NCI-H2107 treated with DMSO at 0.1 percent for 48 hours (cell line): ENCODE results near the gene CLBA1.
"Not testable (repeated sequence)": the region's sequence is repeated elsewhere in the genome, so short reads cannot be mapped to it uniquely, and the experiment has no call there.

Experiments
- DNase-seq: peaks from one replicate; lab custom pipeline; 2025; ENCODE audit not compliant: unreplicated experiment; lab: John Stamatoyannopoulos, UW

CLBA1 gene

DNA sequence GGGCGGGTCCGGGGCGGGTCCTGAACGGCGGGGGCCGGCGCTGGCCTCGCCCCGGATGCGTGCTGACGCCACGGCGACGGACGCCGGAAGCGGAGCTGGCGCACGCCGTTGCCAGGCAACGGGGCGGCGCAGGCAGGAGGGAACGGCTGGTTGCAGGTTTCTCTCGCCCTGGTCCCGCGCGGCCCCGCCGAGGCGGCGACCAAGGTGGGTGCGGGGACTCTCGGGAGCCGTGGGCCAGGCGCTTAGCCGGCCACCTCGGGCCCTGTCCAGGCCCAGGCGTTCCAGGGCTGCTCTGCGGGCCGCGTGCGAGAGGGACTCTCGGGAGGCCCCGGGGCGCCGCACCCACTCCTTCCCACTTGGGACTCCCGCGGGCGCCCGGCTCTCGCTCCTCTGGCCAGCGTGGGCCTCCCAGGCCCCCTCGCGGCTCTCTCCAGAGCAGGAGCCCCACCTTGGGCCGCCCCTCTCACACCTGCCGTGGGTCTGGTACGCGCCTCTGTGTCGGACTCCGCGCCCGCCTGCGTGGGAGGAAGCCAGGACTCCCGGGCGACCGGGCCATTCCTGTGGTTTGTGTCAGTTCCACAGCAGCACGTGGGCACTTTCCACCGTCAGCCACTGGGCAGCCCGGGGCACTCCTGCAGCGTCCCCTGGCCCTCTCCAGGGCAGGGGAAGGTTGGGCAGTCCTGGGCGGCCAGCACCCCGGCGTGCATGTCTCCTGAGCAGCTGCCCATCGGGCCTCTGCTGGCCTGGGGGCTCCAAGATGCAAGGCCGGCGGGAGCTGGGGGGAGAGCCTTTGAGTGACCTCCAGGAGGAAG lies at the start of gene CLBA1:
CLBA1 (plus strand) TSS at position 114 of the 812 bp plus-strand sequence; CDS start at position 758, 644 bp downstream.
- peak; percentile 67 for DNase-seq

- no peak for DNase-seq
Observed at GRCh38 chr14:104935955-104936354, 49.6 kb upstream of the CLBA1 start.

DNA sequence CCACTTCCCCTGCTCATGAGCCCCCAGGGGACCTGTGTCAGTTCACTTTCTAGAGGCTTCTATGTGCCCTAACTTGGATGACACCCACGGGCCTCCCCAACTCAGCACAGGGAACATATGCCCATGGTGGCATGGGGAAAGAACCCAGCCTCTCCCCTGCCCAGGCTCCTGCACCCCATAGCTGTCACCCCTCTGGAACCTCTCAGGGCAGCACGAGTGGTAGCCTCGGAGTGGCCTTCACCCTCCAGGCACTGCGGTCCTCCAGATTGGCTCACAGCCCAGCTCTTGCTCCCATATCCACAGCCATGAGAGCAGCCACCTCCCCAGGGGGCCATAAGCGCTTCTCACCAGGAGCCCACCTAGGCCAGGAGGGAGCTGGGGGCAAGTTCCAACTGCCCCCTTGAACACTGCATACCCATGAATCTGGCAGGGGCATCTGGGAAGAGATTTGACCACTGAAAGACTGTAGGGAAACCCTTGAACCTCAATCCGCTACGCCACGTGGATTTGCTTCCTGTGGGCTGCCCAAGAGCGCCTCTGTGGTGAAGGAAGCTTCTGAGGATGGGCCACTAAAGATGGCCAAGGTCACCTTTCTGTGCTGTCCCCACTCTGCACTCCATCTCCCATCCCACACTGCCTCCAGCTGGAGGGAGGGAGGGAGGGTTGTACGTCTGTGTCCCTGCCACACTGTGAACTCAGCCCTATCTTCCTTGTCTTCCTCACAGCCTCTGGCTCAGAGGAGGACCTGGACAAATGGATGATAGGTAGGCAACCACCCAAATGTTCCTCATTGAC lies 49.0 kb upstream of the CLBA1 start:
- no peak for DNase-seq

DNA sequence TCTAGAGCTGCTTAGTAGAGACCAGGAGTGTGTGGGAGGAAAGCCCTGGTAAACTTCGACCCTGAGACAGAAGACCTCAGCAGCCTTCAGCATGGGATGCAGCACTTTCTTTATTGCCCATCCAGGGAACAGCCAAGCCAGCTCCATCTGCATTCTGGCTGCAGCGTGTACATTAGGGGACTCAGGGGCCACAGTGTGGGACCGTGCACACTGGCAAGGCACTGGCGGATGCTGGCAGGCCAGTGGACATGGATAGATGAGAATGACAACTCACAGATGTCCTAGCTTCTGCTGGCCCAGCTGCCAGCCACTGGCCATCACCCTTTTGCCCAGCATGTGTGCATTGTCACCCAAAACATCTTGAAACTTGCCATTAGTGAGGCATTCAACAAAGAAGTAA lies 48.4 kb upstream of the CLBA1 start:
- DNase-seq: no peak

GRCh38 chr14:104937694-104938365 lies 47.8 kb upstream of the CLBA1 start:
- DNase-seq: no peak

- no peak for DNase-seq
Observed at GRCh38 chr14:104938436-104938835, 47.2 kb upstream of the CLBA1 start.

GRCh38 chr14:104938960-104939359 lies 46.6 kb upstream of the CLBA1 start:
- DNase-seq: no peak

DNA sequence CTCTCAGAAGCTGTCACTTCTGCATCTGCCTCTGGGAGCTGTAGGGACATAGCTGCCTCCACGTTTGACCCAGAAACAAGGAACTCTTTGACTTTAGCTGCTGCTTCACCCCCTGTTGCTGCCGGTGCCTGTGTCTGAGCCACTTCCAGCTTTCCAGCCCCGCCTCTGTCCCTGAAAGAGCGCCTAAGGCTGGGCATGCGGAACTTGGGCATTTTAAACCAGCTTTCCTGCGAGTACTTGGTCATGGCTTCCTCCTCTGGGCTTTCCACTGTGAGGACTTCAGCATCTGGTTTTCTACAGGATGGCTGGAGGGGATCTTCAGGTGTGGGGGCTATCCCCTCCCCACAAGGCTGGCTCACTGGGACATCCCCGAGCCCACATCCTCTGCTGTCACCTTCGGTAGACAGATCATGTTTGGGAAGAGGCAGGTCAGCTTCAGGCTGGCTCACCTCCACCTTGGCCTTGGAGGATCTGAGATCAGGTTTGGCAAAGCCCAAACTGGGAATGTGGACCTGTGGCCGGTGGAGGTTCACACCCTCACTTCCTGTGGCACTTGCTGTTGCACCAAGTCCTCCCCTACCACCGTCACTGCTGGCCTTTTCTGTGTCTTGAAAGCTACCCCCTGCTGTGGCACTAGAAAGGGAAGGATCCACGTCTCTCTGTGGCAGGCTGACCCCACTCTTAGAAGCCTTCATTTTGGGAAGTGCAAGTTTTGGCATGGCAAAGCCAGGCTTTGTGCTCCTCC lies 45.8 kb upstream of the CLBA1 start:
- no peak for DNase-seq

GRCh38 chr14:104940526-104941150 lies 45.0 kb upstream of the CLBA1 start:
- DNase-seq: no peak

GRCh38 chr14:104941508-104942365 lies 43.9 kb upstream of the CLBA1 start:
- DNase-seq: no peak

- DNase-seq: no peak
Observed at GRCh38 chr14:104942586-104942985, 43.0 kb upstream of the CLBA1 start.

DNA sequence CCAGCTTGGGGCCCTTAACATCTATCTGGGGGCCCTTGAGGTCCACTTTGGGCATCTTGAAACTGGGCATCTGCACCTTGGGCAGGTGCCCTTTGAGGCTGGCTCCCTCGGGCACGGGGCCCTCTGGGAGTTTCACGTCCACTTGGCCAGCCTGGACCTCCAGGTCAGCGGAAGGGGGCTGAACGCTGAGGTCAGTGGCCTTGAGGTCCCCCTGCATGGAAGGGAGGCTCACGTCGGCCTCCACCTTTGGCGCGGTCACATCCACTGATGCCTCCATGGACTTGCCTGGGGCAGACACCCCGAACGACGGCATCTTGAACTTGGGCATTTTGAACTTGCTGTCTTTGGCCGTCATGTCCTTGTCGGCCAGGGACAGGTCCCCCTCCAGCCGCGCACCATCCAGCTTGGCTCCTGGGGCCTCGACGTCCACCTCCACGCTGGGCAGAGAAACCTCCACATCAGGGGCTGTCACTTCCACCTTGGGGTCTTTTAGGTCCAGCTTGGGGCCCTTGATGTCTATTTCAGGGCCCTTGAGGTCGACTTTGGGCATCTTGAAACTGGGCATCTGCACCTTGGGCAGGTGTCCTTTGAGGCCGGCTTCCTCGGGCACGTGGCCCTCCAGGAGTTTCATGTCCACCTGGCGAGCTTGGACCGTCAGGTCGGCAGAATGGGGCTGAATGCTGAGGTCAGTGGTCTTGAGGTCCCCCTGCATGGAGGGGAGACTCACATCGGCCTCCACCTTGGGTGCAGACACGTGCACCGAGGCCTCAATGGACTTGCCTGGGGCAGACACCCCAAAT lies 42.2 kb upstream of the CLBA1 start:
- DNase-seq: not testable (repeated sequence)

DNA sequence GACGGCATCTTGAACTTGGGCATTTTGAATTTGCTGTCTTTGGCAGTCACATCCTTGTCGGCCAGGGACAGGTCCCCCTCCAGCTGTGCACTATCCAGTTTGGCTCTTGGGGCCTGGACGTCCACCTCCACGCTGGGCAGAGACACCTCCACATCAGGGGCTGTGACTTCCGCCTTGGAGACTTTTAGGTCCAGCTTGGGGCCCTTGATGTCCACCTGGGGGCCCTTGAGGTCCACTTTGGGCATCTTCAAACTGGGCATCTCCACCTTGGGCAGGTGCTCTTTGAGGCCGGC lies 41.6 kb upstream of the CLBA1 start:
- not testable (repeated sequence) for DNase-seq

GRCh38 chr14:104944436-104945205 lies 41.0 kb upstream of the CLBA1 start:
- DNase-seq: not testable (repeated sequence)

DNA sequence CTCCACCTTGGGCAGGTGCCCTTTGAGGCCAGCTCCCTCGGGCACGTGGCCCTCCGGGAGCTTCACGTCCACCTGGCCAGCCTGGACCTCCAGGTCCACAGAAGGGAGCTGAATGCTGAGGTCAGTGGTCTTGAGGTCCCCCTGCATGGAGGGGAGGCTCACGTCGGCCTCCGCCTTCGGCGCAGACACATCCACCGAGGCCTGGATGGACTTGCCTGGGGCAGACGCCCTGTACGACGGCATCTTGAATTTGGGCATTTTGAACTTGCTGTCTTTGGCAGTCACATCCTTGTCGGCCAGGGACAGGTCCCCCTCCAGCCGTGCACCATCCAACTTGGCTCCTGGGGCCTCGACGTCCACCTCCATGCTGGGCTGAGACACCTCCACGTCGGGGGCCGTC lies 40.3 kb upstream of the CLBA1 start:
- not testable (repeated sequence) for DNase-seq

- not testable (repeated sequence) for DNase-seq
Observed at GRCh38 chr14:104945986-104946965, 39.3 kb upstream of the CLBA1 start.

- DNase-seq: not testable (repeated sequence)
Observed at GRCh38 chr14:104947201-104947600, 38.4 kb upstream of the CLBA1 start.
